HEK293 (cell line): ENCODE results near the gene FKRP.

Source experiments
- CTCF ChIA-PET: fragments of 350-600 bp; formaldehyde crosslinking; extraction: SDS; loops from one replicate; lab custom pipeline; 2021; ENCODE audit warnings: antibody characterized with exemption; lab: Yijun Ruan, JAX
- POLR2A ChIA-PET: fragments of 300-600 bp; formaldehyde crosslinking; extraction: SDS; loops from one replicate; lab custom pipeline; 2020; ENCODE audit warnings: antibody characterized with exemption, inconsistent platforms; lab: Yijun Ruan, JAX
- H3K27ac ChIP-seq: fragments of 200-500 bp; sonication (Bioruptor generic); 2 replicates; pipeline ENCODE4 v1.5.1; 2014; ENCODE audit warnings: low read depth, low read length, control low read depth, inconsistent platforms; ENCODE audit errors: extremely low read depth
- H3K36me3 ChIP-seq, 2 experiments: fragments of 200-500 bp in 1 of 2; sonication (Bioruptor generic) in 1 of 2; 1 replicate in 1 of 2; 2 replicates in 1 of 2; pipeline ENCODE4 v1.5.1; 2014 to 2017; ENCODE audit warnings: inconsistent platforms in 2 of 2, low read length in 2 of 2; ENCODE audit not compliant: control insufficient read depth in 2 of 2, insufficient read depth in 1 of 2
- H3K4me1 ChIP-seq: fragments of 200-500 bp; sonication (Bioruptor generic); 2 replicates; pipeline ENCODE4 v1.5.1; 2014; ENCODE audit warnings: mild to moderate bottlenecking, low read length, inconsistent platforms; ENCODE audit not compliant: control insufficient read depth, insufficient read depth
- H3K4me3 ChIP-seq: 2 replicates; pipeline ENCODE4 v1.5.1; 2011; ENCODE audit warnings: low read depth, mild to moderate bottlenecking, control low read depth, low read length, moderate library complexity
- H3K9me3 ChIP-seq: fragments of 200-500 bp; sonication (Bioruptor generic); 2 replicates; pipeline ENCODE4 v1.5.1; 2014; ENCODE audit warnings: low read depth, low read length, inconsistent platforms; ENCODE audit not compliant: control insufficient read depth, insufficient read depth
- GLIS2 ChIP-seq: fragments of 450-650 bp; formaldehyde crosslinking; IDR thresholded peaks from 2 replicates; pipeline ENCODE4 v1.5.1; 2016; ENCODE audit warnings: missing biosample characterization, missing genetic modification characterization
- KLF16 ChIP-seq: fragments of 450-650 bp; formaldehyde crosslinking; IDR thresholded peaks from 2 replicates; pipeline ENCODE4 v1.5.1; 2017; ENCODE audit warnings: missing biosample characterization, missing genetic modification characterization
- PRDM10 ChIP-seq: fragments of 450-650 bp; formaldehyde crosslinking; IDR thresholded peaks from 2 replicates; pipeline ENCODE4 v1.5.1; 2016; ENCODE audit warnings: missing biosample characterization, missing genetic modification characterization
- PRDM6 ChIP-seq: fragments of 450-650 bp; formaldehyde crosslinking; IDR thresholded peaks from 2 replicates; pipeline ENCODE4 v1.5.1; 2017; ENCODE audit warnings: missing biosample characterization, missing genetic modification characterization
- WT1 ChIP-seq: fragments of 450-650 bp; formaldehyde crosslinking; IDR thresholded peaks from 2 replicates; pipeline ENCODE4 v1.5.1; 2016; ENCODE audit warnings: missing biosample characterization, missing genetic modification characterization
- YY2 ChIP-seq: fragments of 450-650 bp; formaldehyde crosslinking; IDR thresholded peaks from 2 replicates; pipeline ENCODE4 v1.5.1; 2016; ENCODE audit warnings: missing biosample characterization, missing genetic modification characterization
- ZBTB10 ChIP-seq: fragments of 450-650 bp; formaldehyde crosslinking; IDR thresholded peaks from 2 replicates; pipeline ENCODE4 v1.5.1; 2016; ENCODE audit warnings: missing biosample characterization, missing genetic modification characterization
- ZBTB20 ChIP-seq: fragments of 450-650 bp; formaldehyde crosslinking; IDR thresholded peaks from 2 replicates; pipeline ENCODE4 v1.5.1; 2016; ENCODE audit warnings: missing biosample characterization, missing genetic modification characterization
- ZBTB21 ChIP-seq: fragments of 450-650 bp; formaldehyde crosslinking; IDR thresholded peaks from 2 replicates; pipeline ENCODE4 v1.5.1; 2017; ENCODE audit warnings: missing biosample characterization, missing genetic modification characterization
- ZBTB48 ChIP-seq: fragments of 450-650 bp; formaldehyde crosslinking; IDR thresholded peaks from 2 replicates; pipeline ENCODE4 v1.5.1; 2016; ENCODE audit warnings: missing biosample characterization, missing genetic modification characterization
- ZBTB49 ChIP-seq: fragments of 450-650 bp; formaldehyde crosslinking; IDR thresholded peaks from 2 replicates; pipeline ENCODE4 v1.5.1; 2016; ENCODE audit warnings: missing biosample characterization, missing genetic modification characterization, low read depth
- ZNF16 ChIP-seq: fragments of 450-650 bp; formaldehyde crosslinking; IDR thresholded peaks from 2 replicates; pipeline ENCODE4 v1.5.1; 2016; ENCODE audit warnings: low read depth, missing biosample characterization, missing genetic modification characterization
- ZNF184 ChIP-seq: fragments of 450-650 bp; IDR thresholded peaks from 2 replicates; pipeline ENCODE4 v1.5.1; 2018; ENCODE audit warnings: missing biosample characterization, mild to moderate bottlenecking, missing genetic modification characterization
- ZNF223 ChIP-seq: fragments of 450-650 bp; formaldehyde crosslinking; IDR thresholded peaks from 2 replicates; pipeline ENCODE4 v1.5.1; 2016; ENCODE audit warnings: missing biosample characterization, missing genetic modification characterization
- ZNF324 ChIP-seq: fragments of 450-650 bp; formaldehyde crosslinking; IDR thresholded peaks from 2 replicates; pipeline ENCODE4 v1.5.1; 2016; ENCODE audit warnings: missing biosample characterization, missing genetic modification characterization
- ZNF335 ChIP-seq: fragments of 450-650 bp; formaldehyde crosslinking; conservative IDR thresholded peaks from 2 replicates; pipeline ENCODE4 v1.5.1; 2016; ENCODE audit warnings: missing biosample characterization, missing genetic modification characterization
- ZNF366 ChIP-seq: fragments of 450-650 bp; formaldehyde crosslinking; conservative IDR thresholded peaks from 2 replicates; pipeline ENCODE4 v1.5.1; 2016; ENCODE audit warnings: missing biosample characterization, missing genetic modification characterization
- ZNF394 ChIP-seq: fragments of 450-650 bp; formaldehyde crosslinking; IDR thresholded peaks from 2 replicates; pipeline ENCODE4 v1.5.1; 2016; ENCODE audit warnings: missing biosample characterization, missing genetic modification characterization, mild to moderate bottlenecking, moderate library complexity, borderline replicate concordance
- ZNF398 ChIP-seq: fragments of 450-650 bp; formaldehyde crosslinking; IDR thresholded peaks from 2 replicates; pipeline ENCODE4 v1.5.1; 2017; ENCODE audit warnings: missing biosample characterization, missing genetic modification characterization
- ZNF473 ChIP-seq: fragments of 450-650 bp; formaldehyde crosslinking; IDR thresholded peaks from 2 replicates; pipeline ENCODE4 v1.5.1; 2017; ENCODE audit warnings: missing biosample characterization, missing genetic modification characterization
- ZNF610 ChIP-seq: fragments of 450-650 bp; formaldehyde crosslinking; IDR thresholded peaks from 2 replicates; pipeline ENCODE4 v1.5.1; 2016; ENCODE audit warnings: missing biosample characterization, missing genetic modification characterization, borderline replicate concordance
- ZSCAN16 ChIP-seq: fragments of 450-650 bp; formaldehyde crosslinking; IDR thresholded peaks from 2 replicates; pipeline ENCODE4 v1.5.1; 2016; ENCODE audit warnings: missing biosample characterization, missing genetic modification characterization
- TF ChIP-seq, protein P1 (sequence below): fragments of 450-650 bp; formaldehyde crosslinking; IDR thresholded peaks from 2 replicates; pipeline ENCODE4 v1.5.1; 2016; ENCODE audit warnings: missing biosample characterization, missing genetic modification characterization

The FKRP gene

GRCh38 chr19:46715975-46716671 is 29.7 kb upstream of the FKRP start:
- peak overlapping the region; percentile 74 for H3K27ac ChIP-seq
- peaks cover 15% of the 10 kb centered on the region for H3K4me1 ChIP-seq
- ChIA-PET POLR2A (interaction anchor here (0.5 to 1.4 kb wide), 5 partner anchors 11 to 517 kb away, joined by 3 to 5 read pairs (median 4); partner anchors contain the start of gene AP2S1), CTCF (interaction anchor here (0.6 to 4.5 kb wide), 4 partner anchors 12 to 1143 kb away, joined by 3 to 69 read pairs (median 16); no protein-coding TSS in a partner anchor)
- H3K4me3 ChIP-seq, result peak overlapping the region; percentile 81
- peaks cover 18 to 24% of the 10 kb centered on the region in 2 experiments; a peak in 2 of 3 replicates for H3K36me3 ChIP-seq
- no peaks in the 10 kb centered on the region for H3K9me3 ChIP-seq
- TF ChIP-seq GLIS2 (tag by site-specific recombination) (peak; percentile 26; the same call in 1 of the 2 replicates), ZNF184 (tag by site-specific recombination) (no peak), WT1 (tag by site-specific recombination) (no peak), YY2 (tag by site-specific recombination) (no peak), ZBTB48 (peak; percentile 0; the same call in 1 of the 2 replicates), ZNF473 (no peak), ZBTB21 (tag by site-specific recombination) (no peak), ZNF394 (no peak), ZNF366 (tag by site-specific recombination) (no peak), PRDM10 (tag by site-specific recombination) (peak; percentile 94), ZNF324 (tag by site-specific recombination) (no peak), ZNF16 (no peak), ZNF223 (tag by site-specific recombination) (peak; percentile 68; the same call in 1 of the 2 replicates), ZBTB49 (tag by site-specific recombination) (no peak), PRDM6 (tag by site-specific recombination) (no peak), ZNF335 (peak; percentile 60), ZNF398 (tag by site-specific recombination) (no peak), ZBTB10 (no peak), ZSCAN16 (tag by site-specific recombination) (no peak), ZBTB20 (tag by site-specific recombination) (peak; percentile 78), KLF16 (tag by site-specific recombination) (0 out of 2 replicates have a peak, but pooled peaks have one; percentile 34), ZNF610 (tag by site-specific recombination) (no peak)
- TF ChIP-seq, protein P1, sequence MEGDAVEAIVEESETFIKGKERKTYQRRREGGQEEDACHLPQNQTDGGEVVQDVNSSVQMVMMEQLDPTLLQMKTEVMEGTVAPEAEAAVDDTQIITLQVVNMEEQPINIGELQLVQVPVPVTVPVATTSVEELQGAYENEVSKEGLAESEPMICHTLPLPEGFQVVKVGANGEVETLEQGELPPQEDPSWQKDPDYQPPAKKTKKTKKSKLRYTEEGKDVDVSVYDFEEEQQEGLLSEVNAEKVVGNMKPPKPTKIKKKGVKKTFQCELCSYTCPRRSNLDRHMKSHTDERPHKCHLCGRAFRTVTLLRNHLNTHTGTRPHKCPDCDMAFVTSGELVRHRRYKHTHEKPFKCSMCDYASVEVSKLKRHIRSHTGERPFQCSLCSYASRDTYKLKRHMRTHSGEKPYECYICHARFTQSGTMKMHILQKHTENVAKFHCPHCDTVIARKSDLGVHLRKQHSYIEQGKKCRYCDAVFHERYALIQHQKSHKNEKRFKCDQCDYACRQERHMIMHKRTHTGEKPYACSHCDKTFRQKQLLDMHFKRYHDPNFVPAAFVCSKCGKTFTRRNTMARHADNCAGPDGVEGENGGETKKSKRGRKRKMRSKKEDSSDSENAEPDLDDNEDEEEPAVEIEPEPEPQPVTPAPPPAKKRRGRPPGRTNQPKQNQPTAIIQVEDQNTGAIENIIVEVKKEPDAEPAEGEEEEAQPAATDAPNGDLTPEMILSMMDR (tag by site-specific recombination), result peak; percentile 48; the same call in 1 of the 2 replicates
